A549 (cell line): ENCODE data around the gene TOB2. TPM values are rescaled to one million over a fixed set of nuclear protein-coding genes. Genes with fewer than 3 reads are reported as not detected.

ENCODE experiments used
- ATAC-seq, 2 experiments: fragments of 200-7000 bp in 1 of 2; fragments of >200 bp in 1 of 2; cut with Nextera tagmentation in 1 of 2; cut with Tn5 transposase in 1 of 2; 3 replicates each; pipeline versions ENCODE4 v1.8.0 to v1.9.1; 2018 to 2020; ENCODE audit warnings: mild to moderate bottlenecking in 1 of 2, moderate library complexity in 1 of 2
- CTCF ChIA-PET: fragments of 300-600 bp; sonication (Branson Sonifier 250); formaldehyde crosslinking; extraction: SDS; loops from one replicate; lab custom pipeline; 2021; ENCODE audit warnings: antibody characterized with exemption, inconsistent platforms; lab: Yijun Ruan, JAX
- POLR2A ChIA-PET: fragments of 350-600 bp; formaldehyde crosslinking; extraction: SDS; loops from one replicate; lab custom pipeline; 2021; ENCODE audit warnings: antibody characterized with exemption, inconsistent platforms; lab: Yijun Ruan, JAX
- DNase-seq, 2 experiments: peaks; one replicate each; pipeline versions ENCODE4 v3.0.0 to v3.0.0-alpha.2; 2011 to 2016; ENCODE audit warnings: low read depth in 1 of 2, low spot score in 1 of 2
- FAIRE-seq: peaks from 2 replicates; lab custom pipeline; 2011; peaks lifted over from hg19 to GRCh38; lab: Jason Lieb, UNC
- H3K27ac ChIP-seq, 2 experiments: fragments of >200 bp; sonication (Bioruptor Twin); formaldehyde crosslinking; 3 replicates each; pipeline ENCODE4 v1.5.1; 2016 to 2017
- H3K4me1 ChIP-seq: fragments of >200 bp; sonication (Bioruptor Twin); formaldehyde crosslinking; 3 replicates; pipeline ENCODE4 v1.6.1; 2016
- H3K4me2 ChIP-seq: fragments of >200 bp; sonication (Bioruptor Twin); formaldehyde crosslinking; 3 replicates; pipeline ENCODE4 v1.6.1; 2016
- H3K4me3 ChIP-seq: fragments of >200 bp; sonication (Bioruptor Twin); formaldehyde crosslinking; 3 replicates; pipeline ENCODE4 v1.5.1; 2016
- H3K9me3 ChIP-seq: fragments of >200 bp; sonication (Bioruptor Twin); formaldehyde crosslinking; 3 replicates; pipeline ENCODE4 v1.6.1; 2016
- BHLHE40 ChIP-seq: IDR thresholded peaks from 2 replicates; pipeline ENCODE4 v1.6.1; 2012; ENCODE audit warnings: low read depth, low read length, inconsistent platforms
- EHF ChIP-seq: fragments of 250-450 bp; sonication (Bioruptor Pico); IDR thresholded peaks from 2 replicates; pipeline ENCODE4 v1.5.0; 2020; ENCODE audit warnings: mild to moderate bottlenecking
- EHMT2 ChIP-seq: fragments of 200-600 bp; sonication (generic); IDR thresholded peaks from 2 replicates; pipeline ENCODE4 v1.6.1; 2016; ENCODE audit warnings: antibody characterized with exemption, low read depth, mild to moderate bottlenecking, moderate library complexity
- EP300 ChIP-seq, 2 experiments: fragments of >200 bp; sonication (Bioruptor Twin); formaldehyde crosslinking; IDR thresholded peaks; 2 replicates in 1 of 2; 3 replicates in 1 of 2; pipeline ENCODE4 v1.6.1; 2016 to 2017
- GATA3 ChIP-seq: IDR thresholded peaks from 2 replicates; pipeline ENCODE4 v1.6.1; 2012; ENCODE audit warnings: borderline replicate concordance
- HOXB13 ChIP-seq: fragments of 250-450 bp; sonication (Bioruptor Pico); IDR thresholded peaks from 2 replicates; pipeline ENCODE4 v1.5.0; 2020; ENCODE audit warnings: low read depth, mild to moderate bottlenecking, moderate library complexity
- HOXB5 ChIP-seq: fragments of 250-450 bp; sonication (Bioruptor Pico); IDR thresholded peaks from 2 replicates; pipeline ENCODE4 v1.5.0; 2020; ENCODE audit warnings: mild to moderate bottlenecking, moderate library complexity
- JUN ChIP-seq, 2 experiments: fragments of >200 bp; sonication (Bioruptor Twin); formaldehyde crosslinking; IDR thresholded peaks; 2 replicates in 1 of 2; 3 replicates in 1 of 2; pipeline ENCODE4 v1.6.1; 2016 to 2017
- KDM1A ChIP-seq: fragments of 200-600 bp; sonication (generic); IDR thresholded peaks from 2 replicates; pipeline ENCODE4 v1.6.1; 2016; ENCODE audit warnings: low read depth, mild to moderate bottlenecking
- KDM5A ChIP-seq: fragments of 200-600 bp; sonication (generic); IDR thresholded peaks from 2 replicates; pipeline ENCODE4 v1.6.1; 2016; ENCODE audit warnings: antibody characterized with exemption, mild to moderate bottlenecking
- MAZ ChIP-seq: fragments of 150-350 bp; IDR thresholded peaks from 2 replicates; pipeline ENCODE4 v1.6.1; 2014; ENCODE audit warnings: antibody characterized with exemption, low read depth, low read length, borderline replicate concordance
- MYC ChIP-seq: IDR thresholded peaks from 2 replicates; pipeline ENCODE4 v1.6.1; 2012; ENCODE audit warnings: mild to moderate bottlenecking, inconsistent platforms, low read length, improper control_type of control experiment, borderline replicate concordance
- PHF8 ChIP-seq: fragments of 200-600 bp; sonication (generic); IDR thresholded peaks from 2 replicates; pipeline ENCODE4 v1.6.1; 2016; ENCODE audit warnings: low read depth, mild to moderate bottlenecking, antibody characterized with exemption, moderate library complexity, borderline replicate concordance
- POLR2A ChIP-seq: IDR thresholded peaks from 2 replicates; pipeline ENCODE4 v1.6.1; 2012; ENCODE audit warnings: mild to moderate bottlenecking, low read length
- POLR2AphosphoS2 ChIP-seq: conservative IDR thresholded peaks from 2 replicates; pipeline ENCODE4 v1.6.1; 2012; ENCODE audit warnings: low read length, improper control_type of control experiment, inconsistent platforms
- RFX5 ChIP-seq: fragments of 450-650 bp; IDR thresholded peaks from 2 replicates; pipeline ENCODE4 v1.7.1; 2014; ENCODE audit warnings: antibody characterized with exemption, mild to moderate bottlenecking, moderate library complexity
- RNF2 ChIP-seq: fragments of 200-600 bp; sonication (generic); IDR thresholded peaks from 2 replicates; pipeline ENCODE4 v1.6.1; 2016; ENCODE audit warnings: low read depth, mild to moderate bottlenecking, antibody characterized with exemption, moderate library complexity, borderline replicate concordance
- TFCP2L1 ChIP-seq: fragments of 250-450 bp; sonication (Bioruptor Pico); IDR thresholded peaks from 2 replicates; pipeline ENCODE4 v1.5.0; 2021; ENCODE audit warnings: mild to moderate bottlenecking
- ZC3H11A ChIP-seq: fragments of 450-650 bp; IDR thresholded peaks from 2 replicates; pipeline ENCODE4 v1.6.1; 2014; ENCODE audit warnings: antibody characterized with exemption, mild to moderate bottlenecking
- ZFP36 ChIP-seq: fragments of 450-650 bp; IDR thresholded peaks from 2 replicates; pipeline ENCODE4 v1.6.1; 2014; ENCODE audit warnings: borderline replicate concordance; ENCODE audit not compliant: partially characterized antibody
- WGBS: methylation state at CpG from one replicate; pipeline ENCODE4 v1.1.6; 2017; ENCODE audit errors: missing lambda C conversion rate; 5-methylcytosine and 5-hydroxymethylcytosine counted together
- polyA plus RNA-seq, 4 experiments: library from polyadenylated mRNA; depleted of rRNA in 3 of 4; stranded (reverse); fragments of >200 nt; fragmentation: RNase III in 1 of 4; extraction: RNeasy Plus Mini Kit Qiagen cat#74134 plus additional on column Dnase treatment in 1 of 4; gene quantifications; 2 replicates in 3 of 4; 3 replicates in 1 of 4; pipeline ENCODE4 v1.2.3, GENCODE V29; 2011 to 2017
- TF ChIP-seq, protein P1 (sequence below): fragments of >200 bp; sonication (Bioruptor Twin); formaldehyde crosslinking; IDR thresholded peaks from 3 replicates; pipeline ENCODE4 v1.6.1; 2016
- TF ChIP-seq, protein P2 (sequence below): fragments of 250-450 bp; sonication (Bioruptor Pico); IDR thresholded peaks from 2 replicates; pipeline ENCODE4 v1.5.0; 2021; ENCODE audit warnings: mild to moderate bottlenecking, moderate library complexity, borderline replicate concordance

The TOB2 gene
- polyA plus RNA-seq, 2 of the 4 experiments (the other 2 are of a cell fraction) = 11.4 to 14.7 TPM

DNA sequence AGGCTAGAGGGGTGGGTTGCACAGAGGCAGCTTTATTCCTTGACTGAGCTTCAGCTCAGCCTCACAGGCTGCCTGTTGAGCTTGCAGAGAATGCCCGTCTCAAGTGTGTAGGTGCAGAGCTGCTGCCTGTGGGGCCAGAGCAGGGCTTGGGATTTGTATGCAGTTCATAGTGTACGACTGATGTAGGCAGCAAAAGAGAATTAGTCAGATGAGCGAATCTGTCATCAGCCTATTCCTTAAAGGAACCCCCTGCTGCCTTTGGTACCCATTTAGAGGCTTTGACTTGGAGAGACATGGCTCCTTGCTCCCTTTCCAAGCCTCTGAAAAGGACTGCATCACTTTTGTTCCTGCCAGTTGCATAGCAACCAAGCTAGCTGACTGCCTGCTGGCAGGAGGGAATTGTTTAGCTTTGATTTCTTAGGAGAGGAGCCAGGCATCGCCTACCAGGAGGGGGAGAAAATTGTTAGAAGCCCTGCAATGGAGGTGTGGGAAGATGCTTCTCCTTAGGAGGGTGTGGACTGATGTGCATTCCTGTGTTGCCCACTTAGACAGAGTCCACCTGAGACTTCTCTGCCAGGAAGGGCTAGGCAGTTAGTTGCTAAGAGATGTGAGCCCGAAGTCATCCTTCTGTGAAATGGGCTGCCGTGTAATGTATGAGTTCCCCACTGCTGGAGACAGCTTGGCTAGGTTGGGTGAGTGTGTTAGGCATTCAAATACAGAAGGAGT, 33.2 kb upstream of the TOB2 start:
- Histone ChIP-seq H3K4me1 (no peaks in the 10 kb centered on the region; the same call in 2 of the 3 replicates), H3K27ac (no peak overlapping the region), H3K9me3 (no peaks in the 10 kb centered on the region), H3K4me2 (no peak overlapping the region), H3K4me3 (no peak overlapping the region)
- FAIRE-seq = no peak
- peak; percentile 13 to 26; a peak in 3 of 6 replicates for ATAC-seq
- no peak for DNase-seq
- POLR2A ChIA-PET = no interaction called here
- TF ChIP-seq PHF8 (no peak), EP300 (IDR thresholded peaks at IDR 0.05) (no peak), KDM1A (no peak), RFX5 (no peak), POLR2A (no peak), RNF2 (no peak)
- TF ChIP-seq, protein P1, sequence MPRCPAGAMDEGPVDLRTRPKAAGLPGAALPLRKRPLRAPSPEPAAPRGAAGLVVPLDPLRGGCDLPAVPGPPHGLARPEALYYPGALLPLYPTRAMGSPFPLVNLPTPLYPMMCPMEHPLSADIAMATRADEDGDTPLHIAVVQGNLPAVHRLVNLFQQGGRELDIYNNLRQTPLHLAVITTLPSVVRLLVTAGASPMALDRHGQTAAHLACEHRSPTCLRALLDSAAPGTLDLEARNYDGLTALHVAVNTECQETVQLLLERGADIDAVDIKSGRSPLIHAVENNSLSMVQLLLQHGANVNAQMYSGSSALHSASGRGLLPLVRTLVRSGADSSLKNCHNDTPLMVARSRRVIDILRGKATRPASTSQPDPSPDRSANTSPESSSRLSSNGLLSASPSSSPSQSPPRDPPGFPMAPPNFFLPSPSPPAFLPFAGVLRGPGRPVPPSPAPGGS = no peak
- CTCF ChIA-PET = interaction anchor here (1.0 to 5.0 kb wide), 3 partner anchors 38 to 76 kb away, joined by 3 to 25 read pairs (median 8); no protein-coding TSS in a partner anchor
- WGBS = 90% methylated on average over 4 of the region's 6 CpGs

DNA sequence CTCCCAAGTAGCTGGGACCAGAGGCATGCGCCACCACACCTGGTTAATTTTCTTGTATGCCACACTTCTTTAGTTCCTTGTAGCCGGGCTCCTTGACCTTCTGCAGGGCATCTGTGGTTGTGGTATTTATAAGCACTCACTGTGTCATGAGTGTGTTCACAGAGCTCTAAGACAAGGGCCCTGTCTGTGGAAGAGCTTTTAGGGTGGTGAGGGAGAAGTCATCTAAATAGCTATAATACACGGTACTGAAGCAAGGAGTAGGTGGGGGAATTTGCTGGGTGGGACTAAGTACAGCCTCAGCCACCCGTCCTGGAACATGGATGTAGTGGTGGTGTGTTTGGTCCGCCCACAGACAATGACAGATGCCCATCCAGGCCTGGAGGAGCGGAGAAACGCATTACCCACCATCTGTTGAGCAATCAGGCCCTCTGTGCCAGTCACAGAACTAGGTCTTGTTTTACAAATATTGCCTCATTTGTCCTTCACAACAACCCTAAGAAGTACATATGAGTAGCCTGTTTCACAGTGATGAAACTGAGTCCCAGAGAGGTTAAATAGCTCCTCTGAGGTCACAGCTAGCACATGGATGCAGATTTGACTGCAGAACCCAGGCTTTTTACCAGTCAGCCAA, 32.4 kb upstream of the TOB2 start:
- ATAC-seq (no peak; a peak in 1 of 6 replicates), FAIRE-seq (no peak), DNase-seq (no peak)
- ChIA-PET POLR2A (no interaction called here), CTCF (interaction anchor here (1.0 to 5.0 kb wide), 3 partner anchors 39 to 75 kb away, joined by 3 to 25 read pairs (median 8); no protein-coding TSS in a partner anchor)
- TF ChIP-seq ZFP36 (no peak), MAZ (no peak), TFCP2L1 (CRISPR knock-in tag) (no peak), EHF (no peak), KDM1A (no peak), KDM5A (no peak), MYC (no peak), ZC3H11A (no peak), BHLHE40 (no peak), GATA3 (no peak), JUN (IDR thresholded peaks at IDR 0.05) (no peak), HOXB13 (CRISPR knock-in tag) (no peak), EP300 (IDR thresholded peaks at IDR 0.05) (no peak), HOXB5 (CRISPR knock-in tag) (no peak), POLR2AphosphoS2 (no peak), EHMT2 (no peak)
- TF ChIP-seq, protein P2, sequence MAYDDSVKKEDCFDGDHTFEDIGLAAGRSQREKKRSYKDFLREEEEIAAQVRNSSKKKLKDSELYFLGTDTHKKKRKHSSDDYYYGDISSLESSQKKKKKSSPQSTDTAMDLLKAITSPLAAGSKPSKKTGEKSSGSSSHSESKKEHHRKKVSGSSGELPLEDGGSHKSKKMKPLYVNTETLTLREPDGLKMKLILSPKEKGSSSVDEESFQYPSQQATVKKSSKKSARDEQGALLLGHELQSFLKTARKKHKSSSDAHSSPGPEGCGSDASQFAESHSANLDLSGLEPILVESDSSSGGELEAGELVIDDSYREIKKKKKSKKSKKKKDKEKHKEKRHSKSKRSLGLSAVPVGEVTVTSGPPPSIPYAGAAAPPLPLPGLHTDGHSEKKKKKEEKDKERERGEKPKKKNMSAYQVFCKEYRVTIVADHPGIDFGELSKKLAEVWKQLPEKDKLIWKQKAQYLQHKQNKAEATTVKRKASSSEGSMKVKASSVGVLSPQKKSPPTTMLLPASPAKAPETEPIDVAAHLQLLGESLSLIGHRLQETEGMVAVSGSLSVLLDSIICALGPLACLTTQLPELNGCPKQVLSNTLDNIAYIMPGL (CRISPR knock-in tag) = no peak
- Histone ChIP-seq H3K27ac (no peak overlapping the region), H3K9me3 (no peaks in the 10 kb centered on the region), H3K4me2 (no peak overlapping the region), H3K4me3 (no peak overlapping the region), H3K4me1 (no peaks in the 10 kb centered on the region; the same call in 2 of the 3 replicates)
- 93% methylated on average over 7 of the region's 7 CpGs for WGBS
